HG02852 (cell line): ENCODE results near the gene ASPN.
"Not testable (repeated sequence)": the region's sequence is repeated elsewhere in the genome, so short reads cannot be mapped to it uniquely, and the experiment has no call there.

ENCODE experiments used
- ATAC-seq: cut with Tn5 transposase; IDR thresholded peaks from one replicate; pipeline ENCODE4 v1.9.1; 2021; ENCODE audit warnings: mild to moderate bottlenecking, moderate library complexity; ENCODE audit not compliant: unreplicated experiment

ASPN gene

DNA sequence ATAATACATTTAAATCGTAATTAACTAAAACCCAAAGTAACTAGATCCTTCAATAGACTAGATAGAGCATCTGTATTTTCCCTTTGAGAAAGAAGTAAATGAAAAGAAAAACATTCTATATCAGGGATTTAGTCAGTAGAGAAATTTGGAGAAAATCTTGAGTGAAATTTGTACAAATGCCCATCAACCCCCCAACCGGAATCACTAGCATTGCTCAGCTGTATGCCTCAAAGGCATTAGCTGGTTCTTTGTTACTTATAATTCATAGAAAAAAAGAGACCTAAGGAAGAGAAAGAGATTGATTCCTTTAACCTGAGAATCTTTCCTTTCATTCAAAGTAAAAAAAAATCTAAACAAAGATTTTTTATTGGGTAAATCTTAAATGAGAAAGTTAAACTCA, 58.7 kb downstream of the ASPN start:
- no peak for ATAC-seq

DNA sequence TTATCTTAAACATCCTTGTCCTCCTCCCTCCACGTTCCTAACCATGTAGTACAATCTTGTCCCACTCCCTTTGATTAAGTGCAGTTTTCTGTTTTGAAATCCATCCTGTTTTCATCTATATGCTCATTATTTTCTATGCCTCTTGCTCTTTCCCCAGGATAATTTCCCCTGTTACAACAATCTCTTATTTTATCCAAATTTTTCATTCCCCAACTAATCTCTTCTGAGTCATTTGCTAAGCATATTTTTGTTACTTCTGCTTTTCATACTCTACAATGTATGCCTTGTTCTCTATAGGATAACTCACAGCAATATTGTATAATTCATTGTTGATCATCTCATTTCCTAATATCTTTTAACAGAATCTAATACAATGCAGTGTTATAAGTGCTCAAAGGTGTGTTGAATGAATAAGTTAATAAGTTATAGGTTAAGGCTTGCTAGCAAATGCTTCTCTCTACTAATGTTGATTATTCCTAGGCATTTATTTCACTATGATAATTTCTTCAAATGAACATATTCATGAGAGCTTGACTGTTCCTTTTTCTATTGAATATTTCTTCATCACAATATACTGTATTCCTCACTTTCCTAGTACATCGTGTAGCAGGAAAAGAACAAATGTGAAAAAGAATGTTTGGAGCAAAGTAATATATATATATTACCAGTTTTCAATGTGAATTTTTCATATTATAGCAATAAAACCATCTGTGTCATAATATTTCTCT, 59.5 kb downstream of the ASPN start:
- no peak for ATAC-seq

DNA sequence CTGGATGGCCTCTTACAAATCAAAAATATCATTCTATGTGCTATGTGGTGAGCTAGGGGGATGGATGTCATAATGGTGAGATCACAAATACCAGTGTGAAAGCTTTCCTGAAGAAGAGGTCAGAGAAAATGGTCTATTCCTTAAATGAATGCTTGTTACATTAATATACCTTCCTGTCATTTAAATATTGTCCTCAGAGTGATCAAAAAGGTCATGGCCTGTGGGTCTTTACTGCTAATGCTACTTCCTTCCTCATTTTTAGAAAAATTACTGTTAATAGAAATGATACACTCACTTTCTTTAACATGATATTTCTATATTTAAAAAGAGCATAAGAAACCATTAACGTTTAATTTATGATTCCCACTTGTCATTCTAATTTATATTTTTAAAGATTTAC, 67.7 kb downstream of the ASPN start:
- ATAC-seq: no peak

DNA sequence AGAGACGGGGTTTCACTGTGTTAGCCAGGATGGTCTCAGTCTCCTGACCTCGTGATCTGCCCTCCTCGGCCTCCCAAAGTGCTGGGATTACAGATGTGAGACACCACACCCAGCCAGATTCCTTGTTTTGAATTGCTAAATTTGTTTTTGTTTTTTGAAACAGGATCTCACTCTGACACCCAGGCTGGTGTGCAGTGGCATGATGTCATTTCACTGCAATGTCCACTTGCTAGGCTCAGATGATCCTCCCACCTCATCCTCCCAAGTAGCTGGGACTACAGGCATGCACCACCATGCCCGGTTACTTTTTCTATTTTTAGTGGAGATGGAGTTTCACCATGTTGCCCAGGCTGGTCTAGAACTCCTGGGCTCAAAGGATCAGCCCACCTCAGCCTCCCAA, 71.1 kb downstream of the ASPN start:
- ATAC-seq: not testable (repeated sequence)

DNA sequence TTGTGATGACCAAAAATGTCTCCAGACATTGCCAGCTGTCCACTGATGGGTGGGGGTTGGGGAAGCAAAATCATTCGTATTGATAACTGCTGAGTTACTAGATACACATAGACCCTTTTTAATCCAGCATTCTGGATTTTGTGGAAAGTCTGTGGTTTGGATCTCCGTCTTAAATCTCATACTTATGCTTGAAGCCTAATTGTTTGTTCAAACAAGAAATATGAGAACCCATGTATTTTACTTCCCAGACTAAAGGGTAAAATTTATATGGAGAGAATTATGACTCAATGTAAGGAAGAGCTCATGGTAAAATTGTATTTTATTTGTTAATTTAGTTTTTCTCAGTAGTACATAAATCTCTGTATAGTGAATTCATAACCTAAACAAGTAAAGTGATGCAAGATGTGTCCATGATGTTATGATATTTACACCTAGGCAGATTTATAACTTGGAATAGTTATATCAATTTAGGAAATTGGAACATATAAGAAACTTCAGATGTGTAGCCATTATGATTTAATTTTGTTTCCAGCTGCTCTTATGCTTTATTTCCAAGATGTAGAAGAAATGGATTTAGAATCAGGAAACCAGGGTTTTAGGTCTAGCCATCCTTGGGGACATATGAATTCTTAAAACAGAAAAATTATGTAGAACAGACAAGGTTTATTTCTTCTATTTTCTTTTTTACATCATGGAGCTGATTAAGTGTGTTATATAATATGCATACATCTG, 73.4 kb downstream of the ASPN start:
- no peak for ATAC-seq

DNA sequence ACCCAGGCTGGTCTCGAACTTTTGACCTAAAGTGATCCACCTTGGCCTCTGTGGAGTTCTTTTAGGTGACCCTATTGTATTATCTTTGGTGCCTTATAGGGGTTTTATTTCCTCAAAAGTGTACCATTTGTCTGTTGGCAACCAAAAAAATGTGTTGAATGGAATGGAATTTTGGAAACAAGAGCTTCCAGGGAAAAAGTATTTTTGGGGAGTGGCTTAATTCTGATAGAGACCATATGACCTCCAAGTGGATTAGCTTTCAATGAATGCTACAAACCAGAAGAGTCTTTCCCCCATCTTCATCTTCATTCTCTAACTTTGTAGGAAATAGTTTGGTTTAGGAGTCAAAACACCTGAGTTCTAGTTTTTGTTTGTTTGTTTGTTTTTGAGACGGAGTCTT, 74.5 kb downstream of the ASPN start:
- ATAC-seq: no peak

DNA sequence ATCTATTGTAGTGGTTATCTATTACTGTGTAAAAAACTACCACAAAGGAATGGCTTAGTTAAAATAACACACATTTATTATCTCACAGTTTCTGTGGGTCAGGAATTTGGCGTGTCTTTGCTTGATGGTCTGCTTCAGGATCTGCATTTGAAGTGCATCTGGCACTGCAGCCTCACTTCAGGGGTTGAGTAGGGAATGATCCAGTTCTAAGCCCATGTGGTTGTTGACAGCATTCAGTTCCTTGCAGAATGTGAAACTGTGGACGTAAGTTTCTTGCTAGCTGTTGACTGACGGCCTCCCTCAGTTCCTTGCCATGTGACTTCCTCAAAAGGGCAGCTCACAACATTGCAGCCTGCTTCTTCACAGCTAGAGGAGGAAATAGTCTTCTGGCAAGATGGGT, 75.8 kb downstream of the ASPN start:
- ATAC-seq: peak; percentile 70
